Measurements from ENCODE around the gene VAPA. TPM values are rescaled to one million over a fixed set of nuclear protein-coding genes. Genes with fewer than 3 reads are reported as not detected.
"Not testable (repeated sequence)": the region's sequence is repeated elsewhere in the genome, so short reads cannot be mapped to it uniquely, and the experiment has no call there.

Gene VAPA
- total RNA-seq, 2 experiments from 2014 or later = 139 to 176 TPM

DNA sequence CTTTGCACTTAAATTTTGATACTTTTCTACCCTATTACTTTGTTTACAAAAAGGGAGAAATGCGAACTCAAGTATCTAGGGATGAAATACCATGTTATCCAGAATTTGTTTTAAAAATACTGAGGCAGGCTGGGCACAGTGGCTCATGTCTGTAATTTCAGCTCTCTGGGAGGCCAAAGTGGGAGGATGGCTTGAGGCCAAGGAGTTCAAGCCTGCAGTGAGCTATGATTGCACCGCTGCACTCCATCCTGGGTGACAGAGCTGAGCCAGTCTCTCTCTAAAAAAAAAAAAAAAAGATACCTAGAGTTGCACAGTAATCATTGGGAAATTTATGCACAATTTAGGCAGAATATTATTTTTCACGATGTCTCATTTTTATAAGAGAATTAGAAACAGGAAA is 12.4 kb upstream of the VAPA start:
- H3K79me2 ChIP-seq (ENCODE audit: insufficient read depth, low read depth, low read length) = no peaks in the 10 kb centered on the region
- no peak overlapping the region for H3K27ac ChIP-seq (ENCODE audit: low read depth, low read length, poor library complexity, severe bottlenecking)
- TF ChIP-seq EZH2phosphoT487 (IDR thresholded peaks at IDR 0.05; ENCODE audit: borderline replicate concordance, low read depth, low read length) = no peak
- TF ChIP-seq, protein P1, sequence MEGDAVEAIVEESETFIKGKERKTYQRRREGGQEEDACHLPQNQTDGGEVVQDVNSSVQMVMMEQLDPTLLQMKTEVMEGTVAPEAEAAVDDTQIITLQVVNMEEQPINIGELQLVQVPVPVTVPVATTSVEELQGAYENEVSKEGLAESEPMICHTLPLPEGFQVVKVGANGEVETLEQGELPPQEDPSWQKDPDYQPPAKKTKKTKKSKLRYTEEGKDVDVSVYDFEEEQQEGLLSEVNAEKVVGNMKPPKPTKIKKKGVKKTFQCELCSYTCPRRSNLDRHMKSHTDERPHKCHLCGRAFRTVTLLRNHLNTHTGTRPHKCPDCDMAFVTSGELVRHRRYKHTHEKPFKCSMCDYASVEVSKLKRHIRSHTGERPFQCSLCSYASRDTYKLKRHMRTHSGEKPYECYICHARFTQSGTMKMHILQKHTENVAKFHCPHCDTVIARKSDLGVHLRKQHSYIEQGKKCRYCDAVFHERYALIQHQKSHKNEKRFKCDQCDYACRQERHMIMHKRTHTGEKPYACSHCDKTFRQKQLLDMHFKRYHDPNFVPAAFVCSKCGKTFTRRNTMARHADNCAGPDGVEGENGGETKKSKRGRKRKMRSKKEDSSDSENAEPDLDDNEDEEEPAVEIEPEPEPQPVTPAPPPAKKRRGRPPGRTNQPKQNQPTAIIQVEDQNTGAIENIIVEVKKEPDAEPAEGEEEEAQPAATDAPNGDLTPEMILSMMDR (conservative IDR thresholded peaks at IDR 0.05; ENCODE audit: low read length) = no peak
- no peaks in the 10 kb centered on the region for H3K4me1 ChIP-seq (ENCODE audit: insufficient read depth, low read length, poor library complexity, severe bottlenecking)
- H4K20me1 ChIP-seq (ENCODE audit: insufficient read depth, low read length) = no peaks in the 10 kb centered on the region
- no peaks in the 10 kb centered on the region for H3K36me3 ChIP-seq (ENCODE audit: insufficient read depth, low read length)
- no TSS peak for BruUV-seq (replicated peaks)
- ChIA-PET POLR2A (no interaction called here), CTCF (ENCODE audit: unreplicated experiment) (no interaction called here)
- DNase-seq (ENCODE audit: low spot score) = no peak
- no peak overlapping the region for H3K4me2 ChIP-seq (ENCODE audit: low read length)
- H3K4me3 ChIP-seq (ENCODE audit: low read depth, low read length, poor library complexity, severe bottlenecking) = no peak overlapping the region
- intact Hi-C loops (cut with micrococcal nuclease; ENCODE audit: unreplicated experiment) = no loop called here
- H3K9me2 ChIP-seq (ENCODE audit: insufficient read depth, low read length) = no peaks in the 10 kb centered on the region
- no peaks in the 10 kb centered on the region for H3K9me3 ChIP-seq (ENCODE audit: low read length)
- H2AFZ ChIP-seq (ENCODE audit: low read length) = no peak overlapping the region

DNA sequence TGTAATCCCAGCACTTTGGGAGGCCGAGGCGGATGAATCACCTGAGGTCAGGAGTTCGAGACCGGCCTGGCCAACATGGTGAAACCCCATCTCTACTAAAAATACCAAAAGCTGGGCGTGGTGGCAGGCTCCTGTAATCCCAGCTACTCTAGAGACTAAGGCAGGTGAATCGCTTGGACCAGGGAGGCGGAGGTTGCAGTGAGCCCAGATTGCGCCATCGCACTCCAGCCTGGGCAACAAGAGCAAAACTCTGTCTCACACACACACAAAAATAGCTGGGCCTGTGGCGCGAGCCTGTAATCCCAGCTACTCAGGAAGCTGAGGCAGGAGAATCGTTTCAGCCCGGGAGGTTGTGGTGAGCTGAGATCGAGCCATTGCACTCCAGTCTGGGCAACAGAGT is 11.6 kb upstream of the VAPA start:
- H3K36me3 ChIP-seq (ENCODE audit: insufficient read depth, low read length); H3K9me3 ChIP-seq (ENCODE audit: low read length); H3K27ac ChIP-seq (ENCODE audit: low read depth, low read length, poor library complexity, severe bottlenecking); intact Hi-C loops (cut with micrococcal nuclease; ENCODE audit: unreplicated experiment); H3K4me1 ChIP-seq (ENCODE audit: insufficient read depth, low read length, poor library complexity, severe bottlenecking); CTCF ChIA-PET (ENCODE audit: unreplicated experiment); H3K4me2 ChIP-seq (ENCODE audit: low read length); H3K4me3 ChIP-seq (ENCODE audit: low read depth, low read length, poor library complexity, severe bottlenecking); H2AFZ ChIP-seq (ENCODE audit: low read length); DNase-seq (ENCODE audit: low spot score); H3K79me2 ChIP-seq (ENCODE audit: insufficient read depth, low read depth, low read length); BruUV-seq (replicated peaks); H3K9me2 ChIP-seq (ENCODE audit: insufficient read depth, low read length); H4K20me1 ChIP-seq (ENCODE audit: insufficient read depth, low read length); POLR2A ChIA-PET: not testable (repeated sequence)

DNA sequence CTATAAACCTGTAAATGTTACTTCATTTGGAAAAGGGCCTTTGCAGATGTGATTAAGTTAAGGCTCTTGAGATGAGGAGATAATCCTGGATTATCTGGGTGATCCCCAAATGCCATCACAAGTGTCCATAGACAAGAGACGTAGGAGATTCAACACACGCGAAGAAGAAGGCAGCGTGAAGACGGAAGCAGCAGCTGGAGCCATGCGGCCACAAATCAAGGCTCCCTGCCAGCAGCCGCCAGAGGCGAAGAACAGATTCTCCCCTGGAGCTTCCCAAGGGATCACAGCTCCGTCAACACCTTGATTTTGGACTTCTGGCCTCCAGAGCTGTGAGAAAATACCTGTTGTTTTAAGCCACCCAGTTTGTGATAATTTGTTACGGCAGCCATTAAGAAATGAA is 11.0 kb upstream of the VAPA start:
- no peaks in the 10 kb centered on the region for H3K4me1 ChIP-seq (ENCODE audit: insufficient read depth, low read length, poor library complexity, severe bottlenecking)
- H3K4me3 ChIP-seq (ENCODE audit: low read depth, low read length, poor library complexity, severe bottlenecking) = no peak overlapping the region
- CTCF ChIA-PET (ENCODE audit: unreplicated experiment) = no interaction called here
- H4K20me1 ChIP-seq (ENCODE audit: insufficient read depth, low read length) = no peaks in the 10 kb centered on the region
- no peak overlapping the region for H3K27ac ChIP-seq (ENCODE audit: low read depth, low read length, poor library complexity, severe bottlenecking)
- H3K4me2 ChIP-seq (ENCODE audit: low read length) = no peak overlapping the region
- intact Hi-C loops (cut with micrococcal nuclease; ENCODE audit: unreplicated experiment) = no loop called here
- no peaks in the 10 kb centered on the region for H3K79me2 ChIP-seq (ENCODE audit: insufficient read depth, low read depth, low read length)
- no TSS peak for BruUV-seq (replicated peaks)
- no peak for DNase-seq (ENCODE audit: low spot score)
- H3K9me3 ChIP-seq (ENCODE audit: low read length) = no peaks in the 10 kb centered on the region
- TF ChIP-seq, protein P1 (conservative IDR thresholded peaks at IDR 0.05; ENCODE audit: low read length) = no peak
- no peak for TF ChIP-seq EZH2phosphoT487 (IDR thresholded peaks at IDR 0.05; ENCODE audit: borderline replicate concordance, low read depth, low read length)
- no peak overlapping the region for H2AFZ ChIP-seq (ENCODE audit: low read length)
- no peaks in the 10 kb centered on the region for H3K36me3 ChIP-seq (ENCODE audit: insufficient read depth, low read length)
- H3K9me2 ChIP-seq (ENCODE audit: insufficient read depth, low read length) = no peaks in the 10 kb centered on the region
- POLR2A ChIA-PET = no interaction called here
